SK-N-SH (cell line): ENCODE measurements around the gene ZNF467. TPM values are rescaled to one million over a fixed set of nuclear protein-coding genes. Genes with fewer than 3 reads are reported as not detected.

Experiments used
- CTCF ChIA-PET: fragments of 300-600, 350-600 bp; formaldehyde crosslinking; extraction: SDS; loops from one replicate; lab custom pipeline; 2021; lab: Yijun Ruan, JAX
- POLR2A ChIA-PET: fragments of 350-600 bp; sonication (Branson Sonifier 250); formaldehyde crosslinking; extraction: SDS; loops from one replicate; lab custom pipeline; 2020; ENCODE audit warnings: antibody characterized with exemption, inconsistent platforms; lab: Yijun Ruan, JAX
- DNase-seq: peaks from one replicate; pipeline ENCODE4 v3.0.0; 2012
- H2AFZ ChIP-seq: fragments of 200-600 bp; sonication (generic); 2 replicates; pipeline ENCODE4 v1.8.1; 2016; ENCODE audit warnings: antibody characterized with exemption, mild to moderate bottlenecking, low read depth
- H3F3A ChIP-seq: fragments of 200-600 bp; sonication (generic); replicated peaks from 2 replicates; pipeline ENCODE3; 2016; ENCODE audit warnings: antibody characterized with exemption, mild to moderate bottlenecking; ENCODE audit not compliant: insufficient read depth
- H3K27ac ChIP-seq, 2 experiments: fragments of 200-500 bp in 1 of 2; fragments of 200-600 bp in 1 of 2; sonication (Bioruptor generic) in 1 of 2; sonication (generic), shearing (Covaris generic) in 1 of 2; 2 replicates each; pipeline versions ENCODE4 v1.5.1 to v1.6.1; 2014 to 2016; ENCODE audit warnings: low read depth in 2 of 2, inconsistent platforms in 1 of 2, low read length in 1 of 2, mild to moderate bottlenecking in 1 of 2, mixed read lengths in 1 of 2
- H3K27me3 ChIP-seq: fragments of 200-600 bp; sonication (generic), shearing (Covaris generic); 2 replicates; pipeline ENCODE4 v1.6.1; 2016; ENCODE audit warnings: mixed run types; ENCODE audit not compliant: insufficient read depth
- H3K36me3 ChIP-seq, 2 experiments: fragments of 200-500 bp in 1 of 2; fragments of 200-600 bp in 1 of 2; sonication (Bioruptor generic) in 1 of 2; sonication (generic) in 1 of 2; replicated peaks in 1 of 2; 2 replicates each; pipeline versions ENCODE3 to v1.5.1; 2014 to 2016; ENCODE audit warnings: low read length in 1 of 2, mild to moderate bottlenecking in 1 of 2; ENCODE audit not compliant: insufficient read depth in 2 of 2, control insufficient read depth in 1 of 2
- H3K4me1 ChIP-seq, 2 experiments: fragments of 200-500 bp in 1 of 2; fragments of 200-600 bp in 1 of 2; sonication (Bioruptor generic) in 1 of 2; sonication (generic), shearing (Covaris generic) in 1 of 2; 2 replicates each; pipeline versions ENCODE4 v1.5.1 to v1.6.1; 2014 to 2016; ENCODE audit warnings: low read depth in 1 of 2, low read length in 1 of 2, mixed run types in 1 of 2; ENCODE audit not compliant: insufficient read depth in 2 of 2, control insufficient read depth in 1 of 2
- H3K4me2 ChIP-seq: fragments of 200-600 bp; sonication (generic), shearing (Covaris generic); 2 replicates; pipeline ENCODE4 v1.6.1; 2017; ENCODE audit warnings: mixed run types
- H3K4me3 ChIP-seq, 2 experiments: fragments of 200-500 bp in 1 of 2; fragments of 200-600 bp in 1 of 2; sonication (Bioruptor generic) in 1 of 2; sonication (generic), shearing (Covaris generic) in 1 of 2; 2 replicates each; pipeline versions ENCODE4 v1.5.1 to v1.8.1; 2014 to 2016; ENCODE audit warnings: low read depth in 2 of 2, inconsistent platforms in 1 of 2, low read length in 1 of 2, mild to moderate bottlenecking in 1 of 2, mixed read lengths in 1 of 2, moderate library complexity in 1 of 2
- H3K79me2 ChIP-seq: fragments of 200-600 bp; sonication (generic); 2 replicates; pipeline ENCODE4 v1.8.1; 2017; ENCODE audit warnings: mild to moderate bottlenecking; ENCODE audit not compliant: insufficient read depth
- H3K9ac ChIP-seq: fragments of 200-600 bp; sonication (generic); 2 replicates; pipeline ENCODE4 v1.6.1; 2017; ENCODE audit warnings: mixed run types
- H3K9me2 ChIP-seq: fragments of 200-600 bp; sonication (generic); 2 replicates; pipeline ENCODE4 v1.6.1; 2017; ENCODE audit warnings: mixed run types
- H3K9me3 ChIP-seq: fragments of 200-600 bp; sonication (generic); 2 replicates; pipeline ENCODE4 v1.6.1; 2017; ENCODE audit warnings: mixed run types, mild to moderate bottlenecking, moderate library complexity
- H4K20me1 ChIP-seq: fragments of 200-600 bp; sonication (generic); 2 replicates; pipeline ENCODE4 v1.6.1; 2017; ENCODE audit warnings: mild to moderate bottlenecking, mixed run types; ENCODE audit not compliant: insufficient read depth
- CTCF ChIP-seq: fragments of 200-600 bp; sonication (generic); IDR thresholded peaks from 2 replicates; pipeline ENCODE4 v1.6.1; 2017; ENCODE audit warnings: antibody characterized with exemption, mild to moderate bottlenecking, moderate library complexity
- ELF1 ChIP-seq: IDR thresholded peaks from 2 replicates; pipeline ENCODE4 v1.4.0; 2012
- EP300 ChIP-seq, 2 experiments: IDR thresholded peaks; 2 replicates each; pipeline versions ENCODE4 v1.4.0 to v1.6.1; 2012; ENCODE audit warnings: borderline replicate concordance in 1 of 2, low read depth in 1 of 2, low read length in 1 of 2
- FOXJ3 ChIP-seq: sonication (generic); formaldehyde crosslinking; IDR thresholded peaks from 2 replicates; pipeline ENCODE4 v1.5.1; 2020; ENCODE audit warnings: mild to moderate bottlenecking, missing genetic modification reagents
- GATA2 ChIP-seq: sonication (generic); formaldehyde crosslinking; IDR thresholded peaks from 2 replicates; pipeline ENCODE4 v1.5.0; 2020; ENCODE audit warnings: mild to moderate bottlenecking, missing genetic modification reagents
- IRF3 ChIP-seq: fragments of 150-350 bp; IDR thresholded peaks from 2 replicates; pipeline ENCODE4 v1.6.1; 2016; ENCODE audit warnings: mild to moderate bottlenecking, low read depth, low read length
- MEF2A ChIP-seq: IDR thresholded peaks from 2 replicates; pipeline ENCODE4 v1.4.0; 2012; ENCODE audit warnings: low read depth, borderline replicate concordance
- MXI1 ChIP-seq: IDR thresholded peaks from 2 replicates; pipeline ENCODE4 v1.6.1; 2012; ENCODE audit warnings: mild to moderate bottlenecking, low read depth, low read length, improper control_type of control experiment
- RCOR1 ChIP-seq: fragments of 150-350 bp; IDR thresholded peaks from 2 replicates; pipeline ENCODE4 v1.6.1; 2017; ENCODE audit warnings: antibody characterized with exemption, low read length
- WGBS: methylation state at CpG from one replicate; pipeline ENCODE4 v1.1.6; 2017; ENCODE audit warnings: low lambda C conversion rate; 5-methylcytosine and 5-hydroxymethylcytosine counted together
- polyA plus RNA-seq, 3 experiments: library from polyadenylated mRNA; depleted of rRNA; stranded (reverse); fragments of >200 nt; gene quantifications; 2 replicates each; pipeline ENCODE4 v1.2.3, GENCODE V29; 2012
- TF ChIP-seq, protein P1 (sequence below): IDR thresholded peaks from 2 replicates; pipeline ENCODE4 v1.6.1; 2012; ENCODE audit warnings: mild to moderate bottlenecking, low read depth, low read length, moderate library complexity

Gene ZNF467
- polyA plus RNA-seq, 1 of the 3 experiments (the other 2 are of a cell fraction): 4.1 TPM

- WGBS: 96% methylated on average over 13 of the region's 21 CpGs
- no peak for TF ChIP-seq IRF3
- TF ChIP-seq MEF2A: no peak
- no peak for TF ChIP-seq CTCF
- no peak for TF ChIP-seq MXI1
- TF ChIP-seq ELF1: no peak
- TF ChIP-seq RCOR1: no peak
- TF ChIP-seq EP300 (IDR thresholded peaks at IDR 0.05; ENCODE audit: borderline replicate concordance in 1 of 2, low read depth in 1 of 2, low read length in 1 of 2): no peak
- TF ChIP-seq FOXJ3 (CRISPR knock-in tag): no peak
- TF ChIP-seq GATA2 (CRISPR knock-in tag): no peak
- TF ChIP-seq, protein P1, sequence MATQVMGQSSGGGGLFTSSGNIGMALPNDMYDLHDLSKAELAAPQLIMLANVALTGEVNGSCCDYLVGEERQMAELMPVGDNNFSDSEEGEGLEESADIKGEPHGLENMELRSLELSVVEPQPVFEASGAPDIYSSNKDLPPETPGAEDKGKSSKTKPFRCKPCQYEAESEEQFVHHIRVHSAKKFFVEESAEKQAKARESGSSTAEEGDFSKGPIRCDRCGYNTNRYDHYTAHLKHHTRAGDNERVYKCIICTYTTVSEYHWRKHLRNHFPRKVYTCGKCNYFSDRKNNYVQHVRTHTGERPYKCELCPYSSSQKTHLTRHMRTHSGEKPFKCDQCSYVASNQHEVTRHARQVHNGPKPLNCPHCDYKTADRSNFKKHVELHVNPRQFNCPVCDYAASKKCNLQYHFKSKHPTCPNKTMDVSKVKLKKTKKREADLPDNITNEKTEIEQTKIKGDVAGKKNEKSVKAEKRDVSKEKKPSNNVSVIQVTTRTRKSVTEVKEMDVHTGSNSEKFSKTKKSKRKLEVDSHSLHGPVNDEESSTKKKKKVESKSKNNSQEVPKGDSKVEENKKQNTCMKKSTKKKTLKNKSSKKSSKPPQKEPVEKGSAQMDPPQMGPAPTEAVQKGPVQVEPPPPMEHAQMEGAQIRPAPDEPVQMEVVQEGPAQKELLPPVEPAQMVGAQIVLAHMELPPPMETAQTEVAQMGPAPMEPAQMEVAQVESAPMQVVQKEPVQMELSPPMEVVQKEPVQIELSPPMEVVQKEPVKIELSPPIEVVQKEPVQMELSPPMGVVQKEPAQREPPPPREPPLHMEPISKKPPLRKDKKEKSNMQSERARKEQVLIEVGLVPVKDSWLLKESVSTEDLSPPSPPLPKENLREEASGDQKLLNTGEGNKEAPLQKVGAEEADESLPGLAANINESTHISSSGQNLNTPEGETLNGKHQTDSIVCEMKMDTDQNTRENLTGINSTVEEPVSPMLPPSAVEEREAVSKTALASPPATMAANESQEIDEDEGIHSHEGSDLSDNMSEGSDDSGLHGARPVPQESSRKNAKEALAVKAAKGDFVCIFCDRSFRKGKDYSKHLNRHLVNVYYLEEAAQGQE: no peak
- TF ChIP-seq, all 33 proteins: peak for 0
- H3K4me1 ChIP-seq: no peaks in the 10 kb centered on the region
- no peak overlapping the region for H3K9ac ChIP-seq
- ChIA-PET POLR2A (no interaction called here), CTCF (interaction anchor here (0.8 to 5.8 kb wide), 3 partner anchors 12 to 13 kb away, joined by 3 to 43 read pairs (median 4); no protein-coding TSS in a partner anchor)
- H3K9me2 ChIP-seq: no peaks in the 10 kb centered on the region
- no peak overlapping the region for H3K4me2 ChIP-seq
- peaks cover 5% of the 10 kb centered on the region for H3F3A ChIP-seq
- H3K27me3 ChIP-seq: no peaks in the 10 kb centered on the region
- no peaks in the 10 kb centered on the region for H3K9me3 ChIP-seq
- no peaks in the 10 kb centered on the region for H4K20me1 ChIP-seq
- no peak overlapping the region for H3K27ac ChIP-seq
- H3K36me3 ChIP-seq: peaks cover 0 to 81% of the 10 kb centered on the region in 2 experiments
- H2AFZ ChIP-seq: no peak overlapping the region
- no peaks in the 10 kb centered on the region for H3K79me2 ChIP-seq
- no peak for DNase-seq
- H3K4me3 ChIP-seq: no peak overlapping the region
These were observed 44.7 kb downstream of the ZNF467 start for GRCh38 chr7:149728491-149729375.
